ENCODE results near the gene TCP10L. TPM values are rescaled to one million over a fixed set of nuclear protein-coding genes. Genes with fewer than 3 reads are reported as not detected.
"Not testable (repeated sequence)": the region's sequence is repeated elsewhere in the genome, so short reads cannot be mapped to it uniquely, and the experiment has no call there.

Gene TCP10L
- total RNA-seq, 1 experiment from 2014 or later = not detected

DNA sequence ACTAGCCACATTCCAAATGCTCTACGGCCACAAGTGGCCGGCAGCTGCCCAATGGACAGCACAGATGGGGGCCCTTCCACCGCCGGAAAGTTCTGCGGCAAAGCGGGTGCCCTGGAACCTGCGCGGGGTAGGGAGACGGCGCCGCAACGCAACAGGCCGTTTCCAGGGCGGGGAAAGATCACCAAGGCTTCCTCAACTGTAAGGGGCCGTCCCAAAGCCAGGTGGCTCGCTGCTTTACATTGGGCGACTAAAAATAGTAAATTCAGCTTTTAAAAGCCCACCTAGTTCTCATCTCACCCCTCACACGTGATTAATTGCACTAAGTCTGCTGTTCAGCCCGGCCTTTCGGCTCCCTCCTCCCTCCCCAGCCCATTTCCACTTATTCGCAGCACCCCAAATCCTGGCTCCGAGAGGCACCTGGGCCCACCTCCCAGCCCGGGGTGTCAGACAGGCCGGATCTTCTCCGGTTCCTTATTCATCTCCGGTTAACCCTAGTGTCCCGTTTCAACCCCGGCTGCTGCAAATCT, 26.2 kb upstream of the TCP10L start:
- Histone ChIP-seq H3K27me3 (replicated peaks; ENCODE audit: control insufficient read depth, insufficient read depth, low read length) (no peaks in the 10 kb centered on the region), H3K4me1 (0 out of 2 replicates have a peak, but pooled peaks cover 6% of the 10 kb centered on the region), H3K36me3 (ENCODE audit: control insufficient read depth, insufficient read depth, low read length) (no peaks in the 10 kb centered on the region), H3K4me3 (ENCODE audit: low read depth, low read length) (peak overlapping the region; percentile 93), H3K9me3 (no peaks in the 10 kb centered on the region)
- peak in 1 of 2 experiments; percentile 42 for DNase-seq
- CTCF ChIA-PET = interaction anchor here (0.8 to 2.8 kb wide), 2 partner anchors 10 to 45 kb away, joined by 4 to 18 read pairs; no protein-coding TSS in a partner anchor
- Mint-ChIP-seq H3K27ac (ENCODE audit: unreplicated experiment) (peak overlapping the region; percentile 98), H3K4me3 (ENCODE audit: unreplicated experiment) (peak overlapping the region; percentile 79), H3K9me3 (ENCODE audit: unreplicated experiment) (no peaks in the 10 kb centered on the region), H3K27me3 (ENCODE audit: insufficient read depth, unreplicated experiment) (peaks cover 3% of the 10 kb centered on the region), H3K36me3 (ENCODE audit: insufficient read depth, unreplicated experiment) (peaks cover 23% of the 10 kb centered on the region), H3K4me1 (ENCODE audit: low read depth, unreplicated experiment) (no peaks in the 10 kb centered on the region)
- BruUV-seq (replicated peaks) = TSS peak; percentile 42
- intact Hi-C loops (cut with micrococcal nuclease; ENCODE audit: unreplicated experiment) = no loop called here
- TF ChIP-seq, protein P1, sequence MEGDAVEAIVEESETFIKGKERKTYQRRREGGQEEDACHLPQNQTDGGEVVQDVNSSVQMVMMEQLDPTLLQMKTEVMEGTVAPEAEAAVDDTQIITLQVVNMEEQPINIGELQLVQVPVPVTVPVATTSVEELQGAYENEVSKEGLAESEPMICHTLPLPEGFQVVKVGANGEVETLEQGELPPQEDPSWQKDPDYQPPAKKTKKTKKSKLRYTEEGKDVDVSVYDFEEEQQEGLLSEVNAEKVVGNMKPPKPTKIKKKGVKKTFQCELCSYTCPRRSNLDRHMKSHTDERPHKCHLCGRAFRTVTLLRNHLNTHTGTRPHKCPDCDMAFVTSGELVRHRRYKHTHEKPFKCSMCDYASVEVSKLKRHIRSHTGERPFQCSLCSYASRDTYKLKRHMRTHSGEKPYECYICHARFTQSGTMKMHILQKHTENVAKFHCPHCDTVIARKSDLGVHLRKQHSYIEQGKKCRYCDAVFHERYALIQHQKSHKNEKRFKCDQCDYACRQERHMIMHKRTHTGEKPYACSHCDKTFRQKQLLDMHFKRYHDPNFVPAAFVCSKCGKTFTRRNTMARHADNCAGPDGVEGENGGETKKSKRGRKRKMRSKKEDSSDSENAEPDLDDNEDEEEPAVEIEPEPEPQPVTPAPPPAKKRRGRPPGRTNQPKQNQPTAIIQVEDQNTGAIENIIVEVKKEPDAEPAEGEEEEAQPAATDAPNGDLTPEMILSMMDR (IDR thresholded peaks at IDR 0.05; ENCODE audit: insufficient read depth in 1 of 2, low read depth in 1 of 2, low read length in 1 of 2, severe bottlenecking in 1 of 2, unreplicated experiment in 1 of 2) = no peak
- POLR2A ChIA-PET = interaction anchor here (0.6 to 0.8 kb wide), 2 partner anchors 11 to 116 kb away, joined by 3 to 8 read pairs; no protein-coding TSS in a partner anchor

DNA sequence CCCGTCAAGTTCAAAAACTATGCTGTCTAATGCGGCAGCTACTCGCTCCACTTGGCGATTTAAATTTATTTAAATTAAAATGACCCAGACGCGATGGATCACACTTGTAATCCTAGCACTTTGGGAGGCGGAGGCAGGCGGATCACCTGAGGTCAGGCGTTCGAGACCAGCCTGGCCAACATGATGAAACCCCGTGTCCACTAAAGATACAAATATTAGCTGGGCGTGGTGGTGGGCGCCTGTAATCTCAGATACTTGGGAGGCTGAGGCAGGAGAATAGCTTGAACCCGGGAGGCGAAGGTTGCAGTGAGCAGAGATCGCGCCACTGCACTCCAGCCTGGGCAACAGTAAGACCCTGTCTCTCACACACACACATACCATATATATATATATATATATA, 25.6 kb upstream of the TCP10L start:
- POLR2A ChIA-PET = interaction anchor here (0.8 kb wide), 1 partner anchor 10 kb away, joined by 8 read pairs; no protein-coding TSS in a partner anchor
- intact Hi-C loops (cut with micrococcal nuclease; ENCODE audit: unreplicated experiment) = not testable (repeated sequence)

DNA sequence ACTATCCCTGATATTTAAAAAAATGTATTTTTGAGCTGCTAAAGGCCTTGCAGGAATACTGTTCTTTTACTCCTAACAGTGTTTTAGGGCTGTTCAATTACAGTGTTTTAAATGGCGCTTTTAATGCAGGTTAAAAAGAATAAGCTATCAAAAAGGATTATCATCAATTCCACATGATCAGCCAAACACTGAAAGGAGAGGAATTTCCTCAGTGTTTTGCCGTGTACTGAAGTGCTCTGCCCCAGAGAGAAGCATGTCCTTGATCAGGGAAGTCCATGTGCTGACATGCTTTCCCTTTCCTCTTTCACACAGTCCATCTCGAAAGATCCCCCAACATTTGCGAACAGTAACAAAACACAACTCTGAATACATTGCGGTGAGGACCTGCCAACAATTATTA, 23.5 kb upstream of the TCP10L start:
- DNase-seq = no peak
- H3K9me3 ChIP-seq = no peaks in the 10 kb centered on the region
- no peak overlapping the region for H3K4me3 ChIP-seq (ENCODE audit: low read depth, low read length)
- H3K36me3 ChIP-seq (ENCODE audit: control insufficient read depth, insufficient read depth, low read length) = no peaks in the 10 kb centered on the region
- BruUV-seq (replicated peaks) = no TSS peak
- intact Hi-C loops (cut with micrococcal nuclease; ENCODE audit: unreplicated experiment) = no loop called here
- H3K4me1 ChIP-seq = 0 out of 2 replicates have a peak, but pooled peaks cover 6% of the 10 kb centered on the region
- TF ChIP-seq, protein P1 (IDR thresholded peaks at IDR 0.05; ENCODE audit: insufficient read depth in 1 of 2, low read depth in 1 of 2, low read length in 1 of 2, severe bottlenecking in 1 of 2, unreplicated experiment in 1 of 2) = no peak
- Mint-ChIP-seq H3K36me3 (ENCODE audit: insufficient read depth, unreplicated experiment) (peaks cover 43% of the 10 kb centered on the region), H3K4me1 (ENCODE audit: low read depth, unreplicated experiment) (no peaks in the 10 kb centered on the region), H3K4me3 (ENCODE audit: unreplicated experiment) (no peak overlapping the region), H3K9me3 (ENCODE audit: unreplicated experiment) (no peaks in the 10 kb centered on the region), H3K27me3 (ENCODE audit: insufficient read depth, unreplicated experiment) (no peaks in the 10 kb centered on the region), H3K27ac (ENCODE audit: unreplicated experiment) (no peak overlapping the region)
- CTCF ChIA-PET = no interaction called here
- no peaks in the 10 kb centered on the region for H3K27me3 ChIP-seq (replicated peaks; ENCODE audit: control insufficient read depth, insufficient read depth, low read length)
- POLR2A ChIA-PET = no interaction called here

More for the DNA sequence above, 25.6 kb upstream of the TCP10L start:
- H3K36me3 ChIP-seq (ENCODE audit: control insufficient read depth, insufficient read depth, low read length); H3K9me3 Mint-ChIP-seq (ENCODE audit: unreplicated experiment); H3K4me1 ChIP-seq; H3K27me3 Mint-ChIP-seq (ENCODE audit: insufficient read depth, unreplicated experiment); DNase-seq; BruUV-seq (replicated peaks); H3K9me3 ChIP-seq; H3K27me3 ChIP-seq (replicated peaks; ENCODE audit: control insufficient read depth, insufficient read depth, low read length); H3K4me1 Mint-ChIP-seq (ENCODE audit: low read depth, unreplicated experiment); H3K27ac Mint-ChIP-seq (ENCODE audit: unreplicated experiment): not testable (repeated sequence)
- CTCF ChIA-PET = interaction anchor here (2.8 kb wide), 1 partner anchor 9 kb away, joined by 18 read pairs; no protein-coding TSS in a partner anchor
- Mint-ChIP-seq H3K36me3 (ENCODE audit: insufficient read depth, unreplicated experiment) (peaks cover 29% of the 10 kb centered on the region), H3K4me3 (ENCODE audit: unreplicated experiment) (peak overlapping the region; percentile 79)
- H3K4me3 ChIP-seq (ENCODE audit: low read depth, low read length) = peak overlapping the region; percentile 93

Measured in Caco-2 (cell line).